HuH-7 (cell line): Measurements from ENCODE around the gene CEPT1.
"Not testable (repeated sequence)": the region's sequence is repeated elsewhere in the genome, so short reads cannot be mapped to it uniquely, and the experiment has no call there.

Experiments used
- DNase-seq: peaks from one replicate; pipeline ENCODE4 v3.0.0; 2011; ENCODE audit warnings: low spot score

The CEPT1 gene

GRCh38 chr1:111139956-111140679, at the start of gene CEPT1, which contains the start of gene DRAM2:
Gene CEPT1 (plus strand): TSS chr1:111140223. CDS start chr1:111147715, 7,492 bp downstream.
Gene DRAM2 (minus strand): TSS chr1:111140093. CDS start chr1:111131554, 8,539 bp downstream.
- peak; percentile 80 for DNase-seq

DNA sequence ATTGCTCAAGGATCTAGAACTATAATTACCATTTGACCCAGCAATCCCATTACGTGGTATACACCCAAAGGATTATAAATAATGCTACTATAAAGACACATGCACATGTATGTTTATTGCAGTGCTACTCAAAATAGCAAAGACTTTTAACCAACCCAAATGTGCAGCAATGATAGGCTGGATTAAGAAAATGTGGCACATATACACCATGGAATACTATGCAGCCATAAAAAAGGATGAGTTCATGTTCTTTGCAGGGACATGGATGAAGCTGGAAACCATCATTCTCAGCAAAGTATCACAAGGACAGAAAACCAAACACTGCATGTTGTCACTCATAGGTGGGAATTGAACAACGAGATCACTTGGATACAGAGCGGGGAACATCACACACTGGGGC, 44.6 kb upstream of the CEPT1 start:
- not testable (repeated sequence) for DNase-seq

- no peak for DNase-seq
Observed at GRCh38 chr1:111097356-111098099, 42.5 kb upstream of the CEPT1 start.

DNA sequence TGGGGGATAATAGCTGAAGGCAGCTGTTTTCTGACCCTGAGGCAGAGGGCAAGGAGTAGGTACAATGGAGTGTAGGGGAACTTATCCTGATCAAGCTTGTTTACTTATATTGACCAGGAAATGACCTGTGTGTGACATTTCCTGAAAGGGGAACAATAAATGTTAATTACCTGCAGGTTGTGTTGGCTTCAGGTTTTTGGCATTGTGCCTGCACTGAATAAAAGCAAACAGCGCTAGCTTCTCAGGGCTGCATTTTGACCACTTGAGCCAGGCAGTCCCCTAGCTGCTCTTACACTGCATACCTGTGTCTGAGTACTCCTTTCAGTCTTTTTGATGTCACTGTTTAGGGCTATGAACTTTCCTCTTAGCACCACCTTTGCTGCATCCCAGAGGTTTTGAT, 40.7 kb upstream of the CEPT1 start:
- DNase-seq = no peak

DNA sequence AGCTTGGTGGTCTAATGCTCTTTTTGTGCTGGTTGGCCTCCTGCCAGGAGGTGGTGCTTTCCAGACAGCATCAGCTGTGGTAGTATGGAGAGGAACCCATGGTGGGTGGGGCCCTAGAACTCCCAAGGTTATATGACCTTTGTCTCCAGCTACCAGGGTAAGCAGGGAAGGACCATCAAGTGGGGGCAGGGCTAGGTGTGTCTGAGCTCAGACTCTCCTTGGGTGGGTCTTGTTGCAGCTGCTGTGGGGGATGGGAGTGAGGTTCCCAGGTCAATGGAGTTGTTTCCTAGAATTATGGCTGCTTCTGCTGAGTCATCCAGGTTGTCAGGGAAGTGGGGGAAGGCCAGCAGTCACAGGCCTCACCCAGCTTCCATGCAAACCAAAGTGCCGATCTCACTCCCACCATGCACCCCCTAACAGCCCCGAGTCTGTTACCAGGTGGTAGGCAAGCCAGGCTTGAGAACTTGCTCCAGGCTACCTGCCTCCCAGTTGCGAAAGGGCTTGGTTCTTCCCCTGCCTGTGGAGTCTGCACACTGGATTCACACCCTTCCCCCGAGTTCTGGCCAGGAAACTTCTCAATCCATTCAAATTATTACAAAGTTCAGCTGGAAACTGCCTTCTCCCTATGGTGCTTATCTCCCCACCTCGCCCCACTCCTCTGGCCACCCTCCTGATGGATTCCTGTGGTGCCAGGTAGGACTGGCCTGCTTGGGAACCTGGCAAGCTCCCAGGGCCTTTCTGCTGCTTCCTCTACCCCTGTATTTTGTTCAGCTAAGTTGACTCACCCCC, 38.0 kb upstream of the CEPT1 start:
- DNase-seq = no peak

- no peak for DNase-seq
Observed at GRCh38 chr1:111104981-111105380, 35.0 kb upstream of the CEPT1 start.

DNA sequence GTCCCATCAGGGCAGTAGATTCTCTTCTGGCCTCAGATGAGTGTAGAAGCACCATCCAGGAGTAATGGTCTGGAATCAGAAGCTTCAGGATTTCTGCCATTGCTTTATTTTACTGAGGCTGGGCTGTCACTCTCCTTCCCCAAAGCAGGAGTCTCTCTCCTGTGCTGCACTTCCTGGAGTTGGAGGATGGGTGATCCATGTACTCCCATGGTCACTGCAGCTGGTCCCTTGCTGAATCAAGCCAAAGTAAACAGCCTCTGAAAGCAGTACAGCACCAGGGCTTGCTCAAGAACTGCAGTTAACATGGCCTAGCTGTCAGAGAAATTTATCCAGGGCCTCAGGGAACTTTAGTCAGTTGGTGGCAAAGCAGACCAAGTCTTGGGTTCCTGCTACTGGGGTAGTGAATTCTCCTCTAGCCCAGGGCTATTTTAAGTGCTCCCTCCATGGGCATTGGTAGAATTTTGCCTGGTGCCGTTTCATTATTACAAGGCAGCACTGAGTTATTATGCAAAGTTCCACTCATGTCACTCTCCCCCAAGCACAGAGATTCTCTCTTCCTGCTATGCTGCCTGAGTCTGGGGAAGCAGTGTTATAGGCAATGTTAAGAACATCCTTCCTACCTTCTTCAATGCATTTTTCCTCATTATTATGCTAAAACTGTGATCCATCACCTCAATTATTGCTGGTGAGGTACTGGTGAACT, 29.7 kb upstream of the CEPT1 start:
- peak; percentile 15 for DNase-seq

GRCh38 chr1:111116496-111116895, 23.5 kb upstream of the CEPT1 start:
- no peak for DNase-seq

DNA sequence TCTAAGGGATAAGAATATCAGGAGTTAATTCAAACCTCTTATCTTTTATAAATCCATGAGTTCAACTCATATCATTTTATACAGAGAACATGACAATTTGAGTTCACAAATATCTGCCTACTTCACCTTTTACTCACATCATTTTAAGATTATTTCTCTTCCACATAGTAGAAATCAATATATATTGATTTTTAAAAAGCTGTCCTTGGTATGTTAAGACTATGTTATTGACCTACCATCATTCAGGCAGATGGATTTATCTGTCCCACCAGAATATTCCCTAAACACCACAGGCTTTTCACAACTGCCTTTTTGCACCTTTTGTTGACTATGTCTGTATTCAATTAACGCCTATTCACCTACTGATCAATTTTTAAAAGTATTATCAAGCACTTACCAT, 13.7 kb upstream of the CEPT1 start:
- DNase-seq = no peak

- no peak for DNase-seq
Observed at GRCh38 chr1:111127923-111128643, 11.9 kb upstream of the CEPT1 start.

DNA sequence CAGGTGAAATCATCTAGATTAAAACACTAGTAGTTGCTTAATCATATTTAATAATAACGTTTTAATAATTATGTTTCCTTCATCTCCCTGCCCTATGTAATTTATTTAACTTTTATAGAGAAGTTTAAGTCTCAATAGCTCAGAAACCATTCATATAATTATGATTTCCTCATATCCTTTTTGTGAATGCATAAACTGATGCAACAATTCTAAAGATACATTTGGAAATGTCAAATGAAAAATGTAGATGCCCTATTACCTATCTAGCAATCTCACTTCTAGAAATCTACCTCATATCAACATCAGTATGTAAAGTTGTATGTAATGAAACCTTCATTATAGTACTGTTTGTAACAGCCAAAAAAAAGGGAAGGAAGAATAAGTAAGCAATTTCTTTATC, 10.6 kb upstream of the CEPT1 start:
- DNase-seq = no peak

- DNase-seq = no peak
Observed at GRCh38 chr1:111131693-111132092, 8.3 kb upstream of the CEPT1 start.

DNA sequence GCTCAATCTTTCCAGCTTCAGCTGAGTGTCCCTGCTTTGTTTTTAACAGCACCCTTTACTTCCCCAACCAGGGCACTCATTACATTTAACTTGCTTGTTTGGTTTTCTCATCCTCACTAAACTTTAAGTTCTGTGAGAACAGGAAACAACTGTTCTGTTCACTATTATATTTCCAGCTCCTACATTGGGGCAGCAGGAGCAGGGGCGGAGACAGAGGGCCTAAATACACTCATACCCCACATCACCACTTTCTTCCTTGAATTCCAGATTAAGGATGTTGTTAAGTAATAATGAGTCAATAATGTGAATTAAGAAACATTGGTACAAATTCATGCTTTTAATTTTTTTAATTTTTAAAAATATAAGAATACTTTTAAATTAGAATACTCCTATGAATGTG, 6.2 kb upstream of the CEPT1 start:
- DNase-seq = no peak

DNA sequence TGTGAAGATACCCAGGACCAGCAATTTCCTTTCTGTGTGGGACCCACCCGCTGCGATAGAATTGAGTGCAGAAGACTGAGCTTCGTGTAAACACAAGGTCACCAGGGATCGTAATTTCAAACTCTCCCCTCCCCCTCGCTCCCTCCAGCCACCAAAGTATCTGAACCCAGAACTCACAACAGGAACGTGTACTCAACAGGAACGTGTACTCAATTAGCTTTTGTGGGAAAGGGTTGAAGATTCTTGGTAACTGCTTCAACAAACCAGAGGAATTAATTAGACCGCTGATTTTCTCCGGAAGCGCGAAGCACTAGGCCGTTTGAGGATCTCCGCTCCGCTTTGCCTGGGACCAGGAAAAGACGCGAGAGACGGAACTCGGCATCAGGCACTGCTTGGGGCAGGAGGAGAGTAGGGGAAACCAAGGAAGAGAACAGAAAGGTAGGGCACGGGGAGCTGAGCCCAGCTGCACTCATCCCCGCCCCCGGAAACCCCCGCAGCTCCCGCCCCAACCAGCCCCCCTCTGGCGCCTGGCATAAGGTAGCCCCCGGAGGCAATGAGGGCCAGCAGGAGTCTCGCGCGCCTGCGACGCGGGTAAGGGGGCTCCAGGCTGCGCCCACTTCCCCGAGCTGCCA, 583 bp upstream of the CEPT1 start:
- peak; percentile 53 for DNase-seq

GRCh38 chr1:111140680-111140967, 601 bp downstream of the CEPT1 start:
- DNase-seq = peak; percentile 55

DNA sequence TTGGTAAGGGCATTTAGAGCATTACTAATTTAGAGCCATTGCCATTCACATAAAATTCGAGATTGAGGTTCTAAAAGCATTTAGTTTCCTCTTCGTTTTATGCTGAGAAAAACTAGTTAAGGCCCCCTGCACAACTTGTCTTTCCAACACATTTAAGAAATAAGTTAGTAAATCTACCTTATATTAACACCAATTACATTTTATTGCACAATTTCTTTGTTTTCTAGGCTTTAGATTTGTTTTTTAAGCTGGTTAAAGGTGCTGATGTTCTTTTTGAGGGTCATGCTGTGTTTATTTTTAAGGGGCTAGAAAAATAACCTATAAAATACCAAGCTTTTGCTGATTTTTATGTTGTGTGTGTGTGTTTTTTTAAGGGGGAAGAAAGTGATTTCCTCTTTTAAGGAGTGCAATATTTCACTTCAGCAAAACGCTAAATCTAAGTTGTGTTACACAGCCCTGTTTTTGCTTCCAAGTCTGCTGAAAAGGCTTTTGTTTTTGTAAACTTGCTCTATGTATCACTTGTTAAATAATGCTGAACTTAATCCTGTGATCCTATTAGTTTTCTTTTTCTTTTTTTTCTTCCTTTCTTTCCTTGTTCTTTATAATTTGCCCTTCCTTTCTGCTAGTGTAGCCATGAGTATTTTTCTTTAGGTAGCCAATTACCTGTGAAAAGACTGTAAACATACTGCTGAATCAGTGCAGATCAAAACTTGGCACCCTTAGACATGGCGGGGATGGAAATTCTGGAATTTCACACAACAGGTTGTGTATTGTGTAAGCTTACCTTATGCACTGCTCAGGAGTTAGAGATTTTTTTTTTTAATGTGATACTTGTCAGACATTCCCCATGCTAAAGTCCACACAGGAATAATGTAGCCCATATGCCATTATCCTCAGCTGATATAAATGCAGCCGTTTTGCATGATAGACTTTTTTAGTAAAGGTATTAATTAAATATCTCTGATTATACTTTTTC, 1.5 kb downstream of the CEPT1 start:
- DNase-seq = no peak

DNA sequence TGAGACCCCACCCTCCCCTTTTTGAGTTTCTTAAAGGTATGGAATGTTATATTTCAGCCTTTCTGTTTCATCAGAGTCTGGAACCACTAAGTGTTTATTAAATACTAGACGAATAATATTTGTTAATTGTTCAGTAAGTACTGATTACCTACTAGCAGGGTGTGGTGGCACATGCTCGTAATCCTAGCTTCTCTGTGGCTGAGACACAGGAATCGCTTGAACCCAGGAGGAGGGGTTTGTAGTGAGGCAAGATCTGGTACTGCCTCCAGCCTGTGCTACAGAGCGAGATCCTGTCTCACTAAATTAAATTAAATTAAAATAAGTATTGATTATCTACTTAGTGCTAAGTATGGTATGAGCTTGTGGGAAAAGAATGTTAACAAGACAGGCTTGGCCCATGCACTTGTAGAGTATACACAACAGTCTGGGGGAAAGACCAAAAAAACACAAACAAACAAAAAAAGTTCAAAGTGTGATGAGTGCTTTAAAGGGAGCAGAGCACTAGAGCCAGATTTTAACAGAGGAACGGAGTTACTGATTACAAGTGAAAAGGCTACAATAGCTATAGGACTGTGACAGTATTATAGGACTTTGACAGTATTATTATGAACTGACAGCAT, 2.4 kb downstream of the CEPT1 start:
- DNase-seq = no peak

- DNase-seq = no peak
Observed at GRCh38 chr1:111145542-111145941, 5.5 kb downstream of the CEPT1 start.

GRCh38 chr1:111145963-111146768, 6.1 kb downstream of the CEPT1 start:
- no peak for DNase-seq
